Activated T-cell treated with anti-CD3 and anti-CD28 coated beads, Interleukin-2, amount 50 U/mL, for 72 hours (primary cell): Measurements from ENCODE around the gene MET. TPM values are rescaled to one million over a fixed set of nuclear protein-coding genes. Genes with fewer than 3 reads are reported as not detected.
"Not testable (repeated sequence)": the region's sequence is repeated elsewhere in the genome, so short reads cannot be mapped to it uniquely, and the experiment has no call there.

Experiments used
- ATAC-seq, 2 donors: fragments of 150-1000 bp; cut with Tn5 transposase; replicated peaks in 1 of 2; 2 replicates each; pipeline ENCODE4 v1.10.0; 2021; ENCODE audit warnings: moderate library complexity in 2 of 2, mild to moderate bottlenecking in 1 of 2
- DNase-seq, 2 donors: peaks; one replicate each; pipeline ENCODE4 v3.0.0; 2021 to 2022; ENCODE audit warnings: mixed read lengths in 1 of 2
- H3K27ac Mint-ChIP-seq: one replicate; pipeline ENCODE4 v1.8.0; 2022; ENCODE audit warnings: mild to moderate bottlenecking, moderate library complexity, mixed read lengths
- H3K27me3 Mint-ChIP-seq: one replicate; pipeline ENCODE4 v1.8.0; 2022; ENCODE audit warnings: low read depth, mixed read lengths
- H3K36me3 Mint-ChIP-seq, 2 donors: one replicate each; pipeline ENCODE4 v1.8.0; 2022; ENCODE audit warnings: mixed read lengths in 2 of 2, mild to moderate bottlenecking in 1 of 2; ENCODE audit not compliant: insufficient read depth in 2 of 2
- H3K4me1 Mint-ChIP-seq: one replicate; pipeline ENCODE4 v1.8.0; 2022; ENCODE audit warnings: low read depth, mixed read lengths
- H3K4me3 Mint-ChIP-seq, 2 donors: one replicate each; pipeline ENCODE4 v1.8.0; 2022; ENCODE audit warnings: mild to moderate bottlenecking in 2 of 2, mixed read lengths in 2 of 2, moderate library complexity in 2 of 2
- H3K9me3 Mint-ChIP-seq, 2 donors: one replicate each; pipeline ENCODE4 v1.8.0; 2022; ENCODE audit warnings: mixed read lengths in 2 of 2
- total RNA-seq, 2 donors: library from RNA; stranded (reverse); gene quantifications; one replicate each; pipeline ENCODE4 v1.2.3, GENCODE V29; 2022

MET gene
- total RNA-seq, 2 donors from 2014 or later = 2.4 TPM

DNA sequence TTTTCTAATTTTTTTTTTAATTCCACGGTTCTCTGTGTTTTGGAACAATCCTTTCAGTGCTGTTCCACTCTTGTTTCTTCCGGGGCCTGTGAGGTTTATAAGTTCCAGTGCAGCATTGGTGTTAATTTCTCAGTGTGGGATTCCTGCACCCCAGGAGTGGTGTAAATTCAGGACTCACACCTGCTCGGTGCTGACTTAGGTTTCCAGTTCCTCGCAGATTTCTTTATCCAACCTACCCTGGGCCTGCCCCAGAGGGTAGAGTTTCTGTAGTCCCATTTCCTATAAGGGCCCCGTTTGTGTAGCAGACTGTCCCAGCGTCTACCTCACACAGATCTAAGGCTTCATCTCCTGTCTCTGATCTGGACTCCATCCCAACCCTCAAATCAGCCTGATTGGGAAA is 27.4 kb upstream of the MET start:
- peaks cover 29% of the 10 kb centered on the region for H3K27me3 Mint-ChIP-seq
- DNase-seq (no peak), ATAC-seq (no peak)
- H3K36me3 Mint-ChIP-seq = no peaks in the 10 kb centered on the region
- no peaks in the 10 kb centered on the region for H3K9me3 Mint-ChIP-seq
- H3K4me3 Mint-ChIP-seq = no peak overlapping the region
- H3K27ac Mint-ChIP-seq = no peak overlapping the region
- H3K4me1 Mint-ChIP-seq = no peaks in the 10 kb centered on the region

DNA sequence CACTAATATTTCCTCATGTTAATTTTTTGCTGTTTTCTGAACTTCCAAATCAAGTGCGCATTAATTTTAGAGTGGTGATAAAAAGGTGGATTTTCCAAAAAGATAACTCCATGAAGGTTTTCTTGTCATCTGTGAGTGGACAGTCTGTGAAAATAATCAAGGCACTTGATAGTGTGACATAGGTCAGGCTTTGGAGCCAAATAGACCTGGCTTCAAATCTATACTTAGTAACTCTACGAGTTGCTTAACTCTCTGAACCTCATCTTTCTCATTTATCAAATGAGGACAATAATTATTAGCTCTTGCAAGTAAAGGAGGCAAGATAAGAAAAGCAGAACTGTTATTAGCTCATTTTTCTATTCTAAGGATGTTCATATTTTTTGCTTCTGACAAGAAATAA is 24.7 kb upstream of the MET start:
- no peaks in the 10 kb centered on the region for H3K9me3 Mint-ChIP-seq

DNA sequence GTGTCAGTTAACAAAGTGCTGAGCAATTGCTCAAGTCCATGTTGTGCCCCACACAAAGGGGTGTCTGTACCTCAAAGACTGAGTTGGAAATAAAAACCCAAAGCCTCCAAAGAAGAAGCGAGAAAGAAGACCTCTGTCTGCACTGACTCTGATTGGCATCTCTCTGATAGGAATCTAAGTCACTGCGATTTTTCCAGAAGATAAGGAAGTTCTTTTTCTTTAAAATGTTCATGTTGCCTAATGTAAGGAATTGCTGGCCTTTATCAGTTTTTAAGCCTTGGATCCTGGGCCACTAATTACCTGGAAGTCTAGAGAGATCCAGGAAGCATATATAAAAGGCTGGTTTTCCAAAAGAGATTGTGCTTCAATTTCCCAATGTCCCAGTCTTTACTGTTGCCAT is 24.1 kb upstream of the MET start:
- no peak for ATAC-seq
- Mint-ChIP-seq H3K36me3 (no peaks in the 10 kb centered on the region), H3K9me3 (no peaks in the 10 kb centered on the region), H3K4me1 (peaks cover 6% of the 10 kb centered on the region), H3K27ac (no peak overlapping the region), H3K27me3 (peaks cover 52% of the 10 kb centered on the region), H3K4me3 (no peak overlapping the region)
- no peak for DNase-seq

More for the DNA sequence above, 24.7 kb upstream of the MET start:
- Mint-ChIP-seq H3K27ac (no peak overlapping the region), H3K4me3 (no peak overlapping the region), H3K36me3 (no peaks in the 10 kb centered on the region), H3K27me3 (peaks cover 47% of the 10 kb centered on the region), H3K4me1 (no peaks in the 10 kb centered on the region)
- ATAC-seq = no peak
- DNase-seq = no peak

DNA sequence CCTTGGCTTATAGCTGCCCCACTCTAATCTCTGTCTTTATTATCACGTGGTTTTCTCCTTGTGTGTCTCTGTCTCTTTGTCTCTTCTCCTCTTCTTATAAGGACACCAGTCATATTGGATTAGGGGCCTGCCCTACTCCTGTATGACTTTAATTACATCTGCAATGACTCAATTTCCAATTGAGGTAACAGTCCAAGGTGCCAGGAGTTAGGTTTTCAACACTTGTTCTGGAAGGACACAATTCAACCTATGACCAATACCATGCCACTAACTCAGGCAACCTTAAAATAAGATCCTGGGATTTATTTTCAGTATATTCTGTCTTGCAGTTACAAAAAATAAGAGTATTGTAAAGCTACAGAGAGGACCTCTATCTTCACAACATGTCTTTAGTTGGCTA is 21.6 kb upstream of the MET start:
- H3K36me3 Mint-ChIP-seq = no peaks in the 10 kb centered on the region
- H3K4me3 Mint-ChIP-seq = no peak overlapping the region
- no peak overlapping the region for H3K27ac Mint-ChIP-seq
- H3K9me3 Mint-ChIP-seq = no peaks in the 10 kb centered on the region
- peaks cover 42% of the 10 kb centered on the region for H3K27me3 Mint-ChIP-seq
- ATAC-seq = no peak
- H3K4me1 Mint-ChIP-seq = peaks cover 11% of the 10 kb centered on the region
- DNase-seq = no peak

DNA sequence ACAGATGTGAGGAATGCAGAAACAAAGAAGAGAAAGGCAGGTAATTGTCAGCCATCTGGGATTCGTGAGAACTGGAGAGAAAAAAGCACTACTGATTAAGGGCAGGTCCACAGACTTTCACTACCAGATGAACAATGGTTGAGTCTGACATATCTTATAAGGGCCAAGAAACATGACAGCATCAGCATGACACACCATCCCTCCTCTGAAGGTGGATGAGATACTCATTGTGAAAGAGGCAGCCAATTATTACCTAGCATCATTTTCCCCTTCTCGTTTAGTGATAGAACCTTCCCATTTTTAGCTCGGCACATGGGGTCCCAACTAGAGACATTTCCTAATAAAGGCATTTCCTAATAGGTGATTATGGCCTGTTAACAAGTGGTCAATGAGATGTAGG is 19.2 kb upstream of the MET start:
- peaks cover 11% of the 10 kb centered on the region for H3K4me1 Mint-ChIP-seq
- peaks cover 41% of the 10 kb centered on the region for H3K27me3 Mint-ChIP-seq
- H3K9me3 Mint-ChIP-seq = no peaks in the 10 kb centered on the region
- ATAC-seq (peak; percentile 84), DNase-seq (peak; percentile 6)
- no peak overlapping the region for H3K27ac Mint-ChIP-seq
- H3K4me3 Mint-ChIP-seq = no peak overlapping the region
- H3K36me3 Mint-ChIP-seq = no peaks in the 10 kb centered on the region

DNA sequence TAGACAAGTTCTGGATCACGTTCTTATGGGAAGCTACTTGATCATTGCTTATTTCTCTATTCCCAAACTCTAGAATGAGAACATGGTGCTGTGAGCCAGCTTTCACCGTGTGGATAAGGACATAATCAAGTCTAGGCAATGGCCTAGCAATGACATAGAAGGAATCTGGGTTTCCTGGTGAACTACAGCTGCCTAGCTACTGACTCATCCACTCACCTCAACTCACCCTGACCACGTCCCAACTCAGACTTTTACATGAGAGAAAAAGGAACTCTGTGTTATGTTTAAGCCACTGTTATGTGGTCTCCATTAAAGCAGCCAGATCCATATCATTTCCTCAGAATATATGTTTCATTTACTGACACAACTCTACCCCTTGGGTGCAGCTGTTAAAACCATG is 18.8 kb upstream of the MET start:
- Mint-ChIP-seq H3K36me3 (no peaks in the 10 kb centered on the region), H3K4me3 (no peak overlapping the region), H3K27ac (no peak overlapping the region), H3K9me3 (no peaks in the 10 kb centered on the region), H3K4me1 (peaks cover 11% of the 10 kb centered on the region), H3K27me3 (peaks cover 39% of the 10 kb centered on the region)
- DNase-seq (peak; percentile 17 to 27), ATAC-seq (peak; percentile 90 to 91)

DNA sequence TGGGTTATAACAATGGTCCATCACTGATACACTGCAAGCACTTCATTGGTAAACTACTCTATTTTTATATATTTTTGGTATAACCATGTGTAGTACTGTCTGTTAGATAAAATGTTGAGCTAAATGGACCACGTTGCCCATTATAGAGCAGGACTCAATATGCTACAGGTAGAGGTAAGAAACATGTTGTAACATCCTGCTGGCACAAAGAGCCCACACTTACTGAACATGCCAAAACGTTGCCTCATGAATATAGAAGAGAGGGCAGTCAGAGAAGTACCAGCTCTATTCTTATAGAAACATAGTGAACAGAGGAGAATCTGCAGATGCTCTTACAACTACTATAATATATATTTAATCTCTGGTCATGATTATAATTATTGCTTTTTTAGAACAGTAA is 18.4 kb upstream of the MET start:
- DNase-seq (no peak), ATAC-seq (no peak)
- Mint-ChIP-seq H3K27me3 (peaks cover 35% of the 10 kb centered on the region), H3K36me3 (no peaks in the 10 kb centered on the region), H3K9me3 (no peaks in the 10 kb centered on the region), H3K4me3 (no peak overlapping the region), H3K27ac (no peak overlapping the region), H3K4me1 (peaks cover 11% of the 10 kb centered on the region)

DNA sequence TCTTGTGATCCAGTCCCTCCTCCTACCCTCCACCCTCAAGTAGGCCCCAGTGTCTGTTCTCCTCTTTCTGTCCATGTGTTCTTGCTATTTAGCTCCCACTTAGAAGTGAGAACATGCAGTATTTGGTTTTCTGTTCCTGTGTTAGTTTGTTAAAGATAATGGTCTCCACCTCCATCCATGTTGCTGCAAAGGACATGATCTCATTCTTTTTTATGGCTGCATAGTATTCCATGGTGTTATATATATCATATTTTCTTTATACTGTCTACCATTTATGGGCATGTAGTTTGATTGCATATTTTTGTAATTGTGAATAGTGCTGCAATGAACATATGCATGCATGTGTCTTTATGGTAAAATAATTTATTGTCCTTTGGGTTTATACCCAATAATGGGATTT is 12.7 kb upstream of the MET start:
- H3K4me3 Mint-ChIP-seq, ATAC-seq, H3K4me1 Mint-ChIP-seq, H3K27ac Mint-ChIP-seq, DNase-seq, H3K9me3 Mint-ChIP-seq, H3K36me3 Mint-ChIP-seq: not testable (repeated sequence)
- H3K27me3 Mint-ChIP-seq = peaks cover 22% of the 10 kb centered on the region

DNA sequence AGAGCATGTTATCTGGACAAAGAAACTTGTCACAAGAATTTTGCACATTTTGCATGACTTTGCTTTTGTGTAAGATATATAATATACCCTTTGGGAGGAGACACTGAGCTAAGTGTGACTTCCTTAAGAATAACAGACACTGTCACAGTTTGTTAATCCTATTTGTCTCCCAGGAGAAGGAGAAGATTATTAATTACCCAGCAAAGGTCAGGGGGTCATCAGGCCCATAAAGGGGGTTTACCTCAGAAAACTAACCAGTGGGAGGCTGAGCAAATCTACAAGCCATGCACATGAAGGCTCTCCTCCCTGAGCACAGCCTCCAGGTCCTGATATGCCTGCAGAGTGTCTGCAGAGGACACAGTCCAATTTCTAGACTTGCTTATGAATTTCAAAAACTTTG is 10.1 kb upstream of the MET start:
- H3K9me3 Mint-ChIP-seq = no peaks in the 10 kb centered on the region
- H3K27me3 Mint-ChIP-seq = peaks cover 36% of the 10 kb centered on the region
- H3K27ac Mint-ChIP-seq = no peak overlapping the region
- H3K4me3 Mint-ChIP-seq = no peak overlapping the region
- ATAC-seq (no peak), DNase-seq (no peak)
- no peaks in the 10 kb centered on the region for H3K36me3 Mint-ChIP-seq
- H3K4me1 Mint-ChIP-seq = no peaks in the 10 kb centered on the region

DNA sequence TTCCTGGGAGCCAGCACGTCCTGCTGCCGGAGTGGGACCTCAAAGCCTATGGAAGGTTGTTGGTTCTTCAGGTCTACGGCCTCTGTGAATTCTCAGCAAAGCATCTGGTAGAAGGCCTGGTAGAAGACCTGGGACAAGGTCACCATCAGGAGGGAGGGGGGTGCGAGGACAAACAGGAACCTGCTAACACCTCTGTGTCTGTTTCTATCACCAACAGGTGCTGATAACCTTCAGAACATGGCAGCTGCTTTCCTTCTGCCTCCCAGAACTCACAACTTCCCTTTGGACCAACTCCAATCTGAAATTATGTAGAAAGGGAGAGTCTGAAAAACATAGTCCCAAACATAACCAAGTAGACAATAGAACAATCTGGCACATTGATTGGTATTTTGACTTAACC is 8.3 kb upstream of the MET start:
- no peak for ATAC-seq
- DNase-seq = no peak
- Mint-ChIP-seq H3K9me3 (no peaks in the 10 kb centered on the region), H3K36me3 (no peaks in the 10 kb centered on the region), H3K27ac (no peak overlapping the region), H3K4me1 (no peaks in the 10 kb centered on the region), H3K27me3 (peaks cover 55% of the 10 kb centered on the region), H3K4me3 (no peak overlapping the region)

DNA sequence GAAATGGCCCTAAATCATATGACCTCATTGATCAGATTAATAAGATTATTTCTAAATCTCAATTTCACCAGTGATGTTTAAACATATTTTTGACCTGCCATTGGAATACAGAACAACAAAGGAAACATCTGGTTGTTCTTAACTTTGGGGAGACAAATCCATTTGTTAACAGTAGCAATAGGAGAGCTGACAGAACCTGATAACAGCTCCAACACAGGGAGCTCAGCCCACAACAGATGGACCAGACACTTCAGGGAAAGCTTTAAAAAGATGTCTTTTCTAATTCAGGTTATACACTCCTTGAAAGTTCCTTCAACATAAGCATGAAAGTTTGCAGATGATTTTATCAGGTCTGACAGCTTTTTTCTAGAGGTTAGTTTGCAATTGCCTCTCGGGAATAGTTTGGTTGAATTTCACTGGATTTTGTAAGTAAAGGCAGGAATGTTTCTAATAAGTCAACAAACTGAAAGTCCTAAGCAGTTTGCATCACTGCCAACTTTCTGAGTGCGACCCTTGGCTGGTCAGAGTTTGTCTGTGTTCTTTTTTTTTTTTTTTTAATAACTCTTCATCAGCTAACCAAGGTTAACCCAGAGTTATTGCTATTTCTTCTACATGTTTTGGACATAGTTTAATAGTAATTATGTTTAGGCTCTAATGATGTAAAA is 6.5 kb upstream of the MET start:
- Mint-ChIP-seq H3K27ac (no peak overlapping the region), H3K9me3 (no peaks in the 10 kb centered on the region), H3K27me3 (peaks cover 61% of the 10 kb centered on the region), H3K4me1 (no peaks in the 10 kb centered on the region), H3K36me3 (no peaks in the 10 kb centered on the region), H3K4me3 (no peak overlapping the region)
- DNase-seq (no peak), ATAC-seq (no peak)

DNA sequence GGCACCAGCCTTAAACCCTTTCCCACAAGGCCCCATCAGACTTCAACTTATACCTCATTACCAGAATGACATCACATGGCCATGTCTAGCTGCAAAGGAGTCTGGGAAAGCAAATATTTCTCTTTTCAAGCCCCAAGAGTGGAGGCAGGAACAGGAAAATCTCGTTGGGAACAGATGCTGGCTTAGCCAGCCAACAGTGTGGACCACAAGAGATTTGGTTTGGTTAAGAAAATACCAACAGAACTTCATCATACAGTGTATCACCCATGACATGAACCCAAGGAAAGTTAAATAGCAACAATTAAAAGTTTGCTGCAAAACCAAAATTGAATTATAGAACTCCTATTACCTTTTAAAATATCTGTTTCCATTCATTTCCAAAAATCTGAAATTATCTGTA is 2.2 kb upstream of the MET start:
- DNase-seq = no peak

DNA sequence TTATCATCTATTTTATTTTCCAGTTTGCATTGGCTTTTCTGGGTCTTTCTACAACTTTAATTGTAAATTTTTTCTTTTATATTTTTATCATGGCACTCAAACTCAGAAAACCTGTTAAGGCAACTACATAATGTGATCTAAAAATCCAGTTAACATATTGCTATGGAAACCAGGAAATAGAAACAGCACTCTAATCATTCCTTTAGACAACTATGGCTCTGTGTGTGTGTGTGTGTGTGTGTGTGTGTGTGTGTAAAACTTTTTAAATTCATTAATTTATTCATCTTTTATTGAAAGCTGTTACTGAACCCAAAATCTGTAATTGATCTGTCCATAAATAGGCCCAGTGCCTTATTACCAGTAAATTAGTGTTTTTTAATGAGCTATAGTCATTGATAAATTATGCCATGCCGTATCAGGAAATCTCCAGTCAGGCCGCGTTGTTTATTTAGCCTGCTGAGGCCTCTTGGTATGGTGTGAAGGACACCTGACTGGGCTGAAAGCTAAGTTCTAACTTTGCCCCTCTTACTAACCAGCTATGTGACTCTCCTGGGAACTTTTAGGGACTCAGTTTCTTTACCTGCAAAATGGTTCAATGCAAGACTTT is 1.5 kb upstream of the MET start:
- Mint-ChIP-seq H3K27me3 (peaks cover 75% of the 10 kb centered on the region), H3K9me3 (no peaks in the 10 kb centered on the region), H3K4me1 (peaks cover 4% of the 10 kb centered on the region), H3K27ac (no peak overlapping the region), H3K4me3 (no peak overlapping the region), H3K36me3 (no peaks in the 10 kb centered on the region)
- DNase-seq (no peak), ATAC-seq (no peak)

More for the DNA sequence above, 2.2 kb upstream of the MET start:
- Mint-ChIP-seq H3K4me3 (no peak overlapping the region), H3K36me3 (no peaks in the 10 kb centered on the region), H3K27ac (no peak overlapping the region), H3K9me3 (no peaks in the 10 kb centered on the region), H3K4me1 (peaks cover 4% of the 10 kb centered on the region), H3K27me3 (peaks cover 75% of the 10 kb centered on the region)
- ATAC-seq = no peak

DNA sequence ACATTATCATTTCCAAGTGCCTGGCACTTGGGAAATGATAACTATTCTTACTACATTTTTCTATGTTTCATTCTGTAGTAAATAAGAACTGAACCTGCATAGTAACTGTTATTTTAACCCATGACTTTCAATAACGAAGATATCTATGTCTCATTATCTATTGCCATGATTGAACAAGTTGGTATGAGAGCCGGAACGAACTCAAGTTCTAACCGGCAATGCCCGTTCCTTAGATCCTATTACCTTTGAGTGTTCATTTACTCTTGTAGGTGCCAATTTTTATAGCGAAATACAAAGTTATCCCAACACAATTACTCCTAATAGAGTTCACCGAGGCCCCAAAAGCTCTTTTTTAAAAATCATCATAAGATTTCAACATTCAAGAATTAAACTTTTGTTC is 885 bp upstream of the MET start:
- Mint-ChIP-seq H3K36me3 (no peaks in the 10 kb centered on the region), H3K27me3 (peaks cover 79% of the 10 kb centered on the region), H3K4me1 (peaks cover 4% of the 10 kb centered on the region), H3K27ac (no peak overlapping the region), H3K4me3 (peak overlapping the region; percentile 86 to 87), H3K9me3 (no peaks in the 10 kb centered on the region)
- ATAC-seq (no peak), DNase-seq (no peak)
